HuH-7 (cell line): ENCODE data around the gene CRKL.
A peak's percentile ranks its signal among the peaks of the same experiment; 100 is the strongest.

ENCODE experiments used
- DNase-seq: peaks from one replicate; pipeline ENCODE4 v3.0.0; 2011; ENCODE audit warnings: low spot score

Gene CRKL

GRCh38 chr22:20952544-20953341, 35.5 kb downstream of the CRKL start:
- no peak for DNase-seq

GRCh38 chr22:20953342-20953608, 36.1 kb downstream of the CRKL start:
- DNase-seq = no peak

- peak; percentile 22 for DNase-seq
Measured at GRCh38 chr22:20953668-20954500, 36.7 kb downstream of the CRKL start.

DNA sequence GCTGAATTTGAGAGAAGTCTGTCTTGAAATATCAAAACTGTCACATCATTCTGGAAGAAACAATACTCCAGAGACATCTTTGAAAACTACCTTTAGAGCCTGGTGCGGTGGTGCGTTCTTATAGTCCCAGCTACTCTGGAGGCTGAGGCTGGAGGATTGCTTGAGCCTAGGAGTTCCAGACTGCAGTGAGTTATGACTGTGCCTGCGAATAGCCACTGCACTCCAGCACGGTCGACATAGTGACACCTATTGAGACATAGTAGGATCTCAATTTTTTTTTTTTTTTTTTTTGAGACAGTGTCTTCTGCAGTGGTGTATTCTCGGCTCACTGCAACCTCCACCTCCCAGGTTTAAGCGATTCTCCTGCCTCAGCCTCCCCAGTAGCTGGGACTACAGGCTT, 38.3 kb downstream of the CRKL start:
- DNase-seq = no peak

DNA sequence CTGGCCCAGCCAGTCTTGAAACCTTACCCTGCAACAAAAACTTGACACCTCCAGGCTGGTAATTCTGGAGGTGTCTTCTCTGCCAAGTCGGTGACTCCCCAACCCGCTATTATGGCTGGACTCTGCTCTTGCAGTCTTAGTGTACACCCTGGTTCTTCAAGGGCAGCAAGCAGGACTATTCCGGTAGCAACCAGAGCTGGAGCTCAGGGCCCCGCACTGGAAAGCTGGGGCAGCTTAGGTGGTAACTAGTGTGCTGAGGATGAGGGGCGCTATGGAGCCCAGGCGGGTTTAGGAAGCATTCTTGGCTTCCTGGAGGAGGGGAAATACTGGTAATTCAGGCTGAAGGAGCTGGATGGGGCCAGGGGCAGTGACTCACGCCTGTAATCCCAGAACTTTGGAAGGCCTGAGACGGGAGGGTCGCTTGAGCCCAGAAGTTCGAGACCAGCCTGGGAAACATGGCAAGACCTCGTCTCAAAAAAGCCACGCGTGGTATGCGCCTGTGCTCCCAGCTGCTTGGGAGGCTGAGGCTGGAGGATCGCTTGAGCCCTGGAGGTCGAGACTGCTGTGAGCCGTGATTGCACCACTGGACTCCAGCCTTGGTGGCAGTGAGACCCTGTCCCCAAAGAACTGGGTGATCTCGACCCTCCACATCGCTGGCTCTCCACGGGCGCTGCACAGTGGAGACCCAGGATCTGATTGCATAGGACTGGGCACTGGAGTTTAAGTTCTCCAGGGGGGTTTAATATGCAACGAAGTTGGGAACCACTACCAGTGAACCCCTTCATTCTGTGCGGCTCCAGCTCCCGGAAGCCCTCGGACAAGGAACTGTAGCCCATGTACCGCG, 39.3 kb downstream of the CRKL start:
- DNase-seq = peak; percentile 12

- DNase-seq = peak; percentile 17
Measured at GRCh38 chr22:20957102-20957682, 40.0 kb downstream of the CRKL start.

GRCh38 chr22:20957683-20958431, 40.6 kb downstream of the CRKL start:
- DNase-seq = peak; percentile 39

DNA sequence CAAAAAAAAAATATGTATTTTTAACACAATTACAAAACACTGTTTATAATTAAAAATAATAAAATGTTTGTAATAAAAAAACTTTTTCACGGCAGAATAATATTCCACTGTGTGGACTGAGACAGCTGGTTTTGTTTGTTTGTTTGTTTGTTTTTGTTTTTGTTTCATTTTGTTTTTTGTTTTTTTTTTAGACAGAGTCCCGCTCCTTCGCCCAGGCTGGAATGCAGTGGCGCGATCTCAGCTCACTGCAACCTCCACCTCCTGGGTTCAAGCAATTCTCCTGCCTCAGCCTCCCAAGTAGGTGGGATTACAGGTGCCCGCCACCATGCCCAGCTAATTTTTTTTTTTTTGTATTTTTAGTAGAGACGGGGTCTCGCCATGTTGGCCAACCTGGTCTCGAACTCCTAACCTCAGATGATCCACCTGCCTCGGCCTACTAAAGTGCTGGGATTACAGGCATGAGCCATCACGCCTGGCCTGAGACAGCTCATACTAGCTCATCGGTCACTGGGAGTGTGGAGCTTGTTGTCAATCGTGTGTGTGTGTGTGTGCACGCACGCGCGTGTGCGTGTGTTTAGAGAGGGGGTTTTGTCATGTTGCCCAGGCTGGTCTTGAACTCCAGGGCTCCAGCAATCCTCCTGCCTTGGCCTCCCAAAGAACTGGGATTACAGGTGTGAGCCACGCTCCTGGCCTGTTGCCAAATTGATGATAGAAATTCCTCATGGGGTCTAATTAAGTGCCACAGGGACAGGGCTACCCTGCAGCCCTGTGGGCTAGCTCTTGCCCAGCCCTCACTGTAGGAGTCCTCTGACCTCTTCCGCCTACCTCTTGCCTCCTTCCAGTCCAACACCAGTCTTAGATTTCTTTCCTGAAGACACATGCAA, 42.6 kb downstream of the CRKL start:
- no peak for DNase-seq

DNA sequence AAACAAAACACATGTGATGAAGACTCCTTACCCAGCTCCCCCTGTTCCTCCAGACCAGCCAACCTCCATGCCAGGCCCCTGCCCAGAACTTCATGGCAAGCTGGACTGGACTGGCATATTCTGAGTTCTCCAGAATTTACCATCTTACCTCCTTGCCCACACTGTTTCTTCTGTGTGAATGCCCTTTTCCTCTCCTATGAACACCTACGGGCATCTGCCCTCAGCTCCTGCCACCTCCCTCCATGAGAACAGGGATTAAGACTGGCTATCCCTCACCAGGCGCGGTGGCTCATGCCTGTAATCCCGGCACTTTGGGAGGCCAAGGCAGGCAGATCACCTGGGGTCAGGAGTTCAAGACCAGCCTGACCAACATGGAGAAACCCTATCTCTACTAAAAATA, 43.4 kb downstream of the CRKL start:
- DNase-seq = no peak

DNA sequence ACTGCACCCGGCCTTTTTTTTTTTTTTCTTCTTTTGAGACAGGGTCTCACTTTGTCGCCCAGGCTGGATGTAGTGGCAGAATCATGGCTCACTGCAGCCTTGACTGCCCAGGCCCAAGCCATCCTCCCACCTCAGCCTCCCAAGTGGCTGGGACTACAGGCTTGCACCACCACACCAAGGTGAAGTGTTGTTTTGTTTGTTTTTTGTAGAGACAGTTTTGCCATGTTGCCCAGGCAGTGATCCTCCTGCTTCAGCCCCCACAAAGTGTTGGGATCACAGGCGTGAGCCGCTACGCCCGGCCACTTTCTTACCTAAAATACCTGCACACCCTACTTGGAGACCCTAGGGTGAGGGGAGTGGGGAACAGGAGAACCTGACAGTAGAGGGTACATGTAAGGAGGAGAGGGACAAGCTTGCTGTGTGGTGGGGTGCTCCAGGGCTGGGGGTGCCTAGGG, 45.3 kb downstream of the CRKL start:
- no peak for DNase-seq

DNA sequence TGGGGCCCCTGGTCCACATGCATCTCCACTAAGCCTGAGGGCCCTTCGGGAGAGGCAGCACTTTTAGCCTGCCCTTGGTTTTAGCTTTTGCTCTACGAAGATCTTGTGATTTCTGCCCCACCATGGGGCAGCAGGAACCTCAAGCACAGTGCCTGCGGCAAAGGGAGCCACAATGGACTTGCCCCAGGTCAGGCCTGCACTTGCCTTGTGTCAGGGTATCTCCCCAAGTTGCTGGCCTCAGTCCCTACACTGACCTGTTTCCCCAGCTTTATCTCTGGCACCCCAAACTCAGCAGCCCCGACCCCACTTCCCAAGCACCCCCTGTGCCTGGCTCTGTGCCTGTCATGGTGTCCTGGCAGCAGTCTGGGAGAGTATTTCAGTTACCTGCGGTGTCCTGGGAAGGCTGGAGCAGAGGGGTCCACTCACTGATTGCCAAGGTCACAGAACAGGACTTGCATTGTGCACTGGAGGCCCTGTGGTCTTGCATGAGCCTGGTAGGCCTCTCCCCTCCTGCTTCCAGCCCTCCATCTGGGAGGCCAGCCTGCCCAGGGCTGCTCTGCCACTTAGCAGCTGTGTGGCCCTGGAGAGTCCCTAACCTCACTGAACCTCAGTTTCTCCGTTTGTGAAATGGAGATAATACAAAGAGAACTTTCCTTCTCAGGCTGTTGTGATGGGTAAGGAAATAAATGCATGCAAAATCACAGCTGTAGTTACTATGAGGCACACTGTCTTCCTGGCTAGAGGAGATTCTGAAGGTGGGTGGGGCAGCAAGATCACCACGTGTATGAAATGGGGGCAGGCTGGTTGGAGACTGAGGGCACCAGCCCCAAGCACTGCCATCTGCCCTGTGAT, 46.2 kb downstream of the CRKL start:
- DNase-seq = no peak

DNA sequence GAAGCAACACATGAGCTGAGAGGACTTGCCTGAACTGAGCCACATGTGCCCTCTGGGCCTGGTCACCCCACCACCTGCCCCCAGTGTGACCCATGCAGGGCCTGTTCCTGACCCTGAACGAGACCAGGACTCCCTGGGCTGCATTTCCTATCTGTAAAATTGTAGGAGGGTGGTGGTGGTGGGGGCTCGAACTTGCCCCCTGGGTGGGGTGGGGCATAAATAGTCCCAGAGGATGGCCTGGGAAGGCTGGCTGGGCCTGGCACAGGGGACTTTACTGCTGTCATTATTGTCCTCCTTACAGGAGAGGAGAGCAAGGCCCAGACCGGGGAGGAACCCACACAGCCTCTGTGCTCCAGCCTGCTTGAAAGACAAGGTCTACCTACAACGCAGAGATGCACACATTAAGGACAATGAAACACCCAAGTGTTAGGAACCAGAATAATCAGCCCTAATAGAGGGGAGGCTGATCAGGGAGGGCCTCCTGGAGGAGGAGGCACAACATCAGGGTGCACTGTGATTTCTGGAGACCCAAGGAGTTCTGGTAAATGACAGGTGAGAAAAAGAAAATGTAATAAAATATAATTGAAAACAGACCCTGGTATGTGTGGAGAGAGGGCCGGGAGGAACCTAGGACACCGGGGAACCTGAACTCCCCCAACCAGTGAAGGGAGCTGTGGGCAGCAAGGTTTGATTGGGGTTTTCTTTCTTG, 47.0 kb downstream of the CRKL start:
- DNase-seq = no peak

- DNase-seq = no peak
Measured at GRCh38 chr22:20964799-20965103, 47.5 kb downstream of the CRKL start.

DNA sequence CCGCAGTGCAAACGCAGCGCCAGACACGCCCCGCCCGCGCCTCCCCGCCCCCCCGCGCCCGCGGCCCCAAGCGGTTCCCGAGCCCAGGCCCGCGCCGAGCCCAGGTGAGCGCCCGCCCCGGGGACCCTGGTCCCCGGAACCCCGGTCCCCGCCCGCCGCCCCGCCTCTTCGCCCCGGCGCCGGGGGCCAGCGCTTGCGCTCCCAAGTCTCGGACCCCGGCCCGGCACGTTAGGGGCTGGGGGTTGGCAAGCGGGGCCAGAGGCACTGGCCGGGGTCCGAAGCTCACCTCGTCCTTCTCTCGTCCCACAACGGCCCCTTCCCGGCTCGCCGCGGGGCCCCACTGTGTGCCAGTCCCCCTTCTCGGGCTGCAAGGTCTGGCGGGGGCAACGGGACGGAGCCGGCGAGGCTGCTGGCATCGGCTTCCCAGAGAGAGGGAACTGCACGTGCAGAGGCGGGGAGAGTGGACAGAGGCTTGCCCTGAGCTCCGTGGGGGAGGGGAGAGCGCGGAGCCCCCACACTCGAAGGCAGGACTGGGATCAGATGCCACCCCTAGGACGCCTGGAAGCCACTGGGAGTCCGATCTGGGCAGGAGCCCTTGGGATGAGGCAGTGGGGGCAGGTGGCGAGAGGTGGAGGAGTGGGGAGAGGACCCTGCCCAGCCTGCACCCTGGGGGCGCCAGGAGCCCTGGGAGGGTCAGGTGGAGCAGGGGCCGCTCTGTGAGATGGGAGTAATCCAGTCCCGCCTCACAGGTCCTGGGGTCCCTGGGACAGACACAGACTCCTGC, 48.1 kb downstream of the CRKL start:
- DNase-seq = no peak

- DNase-seq = no peak
Measured at GRCh38 chr22:20965888-20966855, 49.0 kb downstream of the CRKL start.

DNA sequence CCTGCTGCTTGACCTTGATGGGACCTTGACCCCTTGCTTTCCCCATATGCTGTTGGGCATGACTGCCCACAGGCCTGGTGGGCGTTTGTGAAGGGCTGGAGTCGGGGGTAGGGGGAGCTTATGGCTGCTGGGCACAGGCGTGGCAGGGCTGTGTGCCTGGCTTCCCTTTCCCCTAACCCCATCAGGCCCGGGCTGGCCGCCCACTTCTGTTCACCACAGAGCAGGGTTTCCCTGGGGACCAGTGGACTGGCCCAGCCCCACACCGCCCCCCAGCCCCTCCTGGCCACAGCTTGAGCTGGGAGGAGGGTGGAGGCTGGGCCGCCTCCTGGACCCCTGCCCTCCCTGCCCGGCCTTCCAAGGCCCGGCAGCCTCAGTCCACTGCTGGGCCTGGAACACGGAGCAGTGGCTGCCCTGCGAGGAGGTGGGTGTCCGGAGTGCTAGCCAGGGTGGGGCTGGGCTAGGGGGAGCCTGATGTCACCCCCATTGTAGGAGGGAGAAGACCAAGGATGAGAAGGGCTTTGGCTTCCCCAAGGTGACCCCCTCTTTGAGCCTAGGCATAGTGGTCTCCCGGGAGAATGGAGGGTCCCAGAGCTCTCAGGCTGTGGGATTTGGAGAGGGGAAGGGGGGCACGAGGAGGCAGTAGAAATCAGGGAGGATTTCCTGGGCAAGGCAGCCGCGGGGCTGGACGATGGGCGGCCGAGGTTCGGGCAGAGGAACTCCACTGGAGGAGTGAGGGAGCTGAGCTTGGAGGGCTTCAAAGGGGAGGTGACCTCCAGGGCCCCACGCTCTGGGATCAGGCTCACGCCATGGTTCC, 49.9 kb downstream of the CRKL start, which contains the start of gene AIFM3:
Gene AIFM3 (plus strand): TSS at position 373 of the 814 bp plus-strand sequence. CDS start 690 bp downstream, outside the sequence.
- DNase-seq = no peak
